Activated CD4-positive, alpha-beta T cell treated with anti-CD3 and anti-CD28 coated beads, Interleukin-2, amount 50 U/mL, for 16 hours (primary cell): ENCODE results near the gene UGT2B15.
"Not testable (repeated sequence)": the region's sequence is repeated elsewhere in the genome, so short reads cannot be mapped to it uniquely, and the experiment has no call there.

Experiments used
- DNase-seq: peaks from one replicate; pipeline ENCODE4 v3.0.0-alpha.2; 2020

Gene UGT2B15

GRCh38 chr4:68670479-68670939 lies at the start of gene UGT2B15:
UGT2B15 (minus strand) TSS chr4:68670652; CDS start chr4:68670618, 34 bp downstream.
- not testable (repeated sequence) for DNase-seq

- DNase-seq = no peak
These were observed 48.6 kb upstream of the UGT2B15 start for GRCh38 chr4:68719075-68719473.

GRCh38 chr4:68718447-68719074 lies 48.1 kb upstream of the UGT2B15 start:
- no peak for DNase-seq

GRCh38 chr4:68717999-68718398 lies 47.5 kb upstream of the UGT2B15 start:
- no peak for DNase-seq

- no peak for DNase-seq
These were observed 43.9 kb upstream of the UGT2B15 start for GRCh38 chr4:68714400-68714799.

- DNase-seq = no peak
These were observed 41.8 kb upstream of the UGT2B15 start for GRCh38 chr4:68712207-68712606.

- no peak for DNase-seq
These were observed 38.1 kb upstream of the UGT2B15 start for GRCh38 chr4:68708566-68708965.

- not testable (repeated sequence) for DNase-seq
These were observed 32.7 kb upstream of the UGT2B15 start for GRCh38 chr4:68703168-68703567.

- no peak for DNase-seq
These were observed 29.7 kb upstream of the UGT2B15 start for GRCh38 chr4:68700152-68700551.

GRCh38 chr4:68693325-68694075 lies 23.0 kb upstream of the UGT2B15 start:
- DNase-seq = no peak

- no peak for DNase-seq
These were observed 20.7 kb upstream of the UGT2B15 start for GRCh38 chr4:68691186-68691585.

GRCh38 chr4:68683034-68683433 lies 12.6 kb upstream of the UGT2B15 start:
- no peak for DNase-seq

GRCh38 chr4:68681298-68681697 lies 10.8 kb upstream of the UGT2B15 start:
- not testable (repeated sequence) for DNase-seq

GRCh38 chr4:68673143-68673542 lies 2.7 kb upstream of the UGT2B15 start:
- no peak for DNase-seq

GRCh38 chr4:68671217-68671616 lies 765 bp upstream of the UGT2B15 start:
- DNase-seq = not testable (repeated sequence)

- DNase-seq = not testable (repeated sequence)
These were observed 1.8 kb downstream of the UGT2B15 start for GRCh38 chr4:68668537-68669163.

- DNase-seq = not testable (repeated sequence)
These were observed 2.9 kb downstream of the UGT2B15 start for GRCh38 chr4:68667551-68667950.

GRCh38 chr4:68664721-68665120 lies 5.7 kb downstream of the UGT2B15 start:
- not testable (repeated sequence) for DNase-seq

GRCh38 chr4:68662836-68663574 lies 7.4 kb downstream of the UGT2B15 start:
- not testable (repeated sequence) for DNase-seq

GRCh38 chr4:68658672-68659071 lies 11.8 kb downstream of the UGT2B15 start:
- no peak for DNase-seq

- DNase-seq = not testable (repeated sequence)
These were observed 13.3 kb downstream of the UGT2B15 start for GRCh38 chr4:68657022-68657594.

GRCh38 chr4:68656445-68656973 lies 13.9 kb downstream of the UGT2B15 start:
- not testable (repeated sequence) for DNase-seq
